Activated B cell treated with CpG ODN at 0.5 μM for 24 hours (primary cell): ENCODE data around the gene WNT7B. TPM values are rescaled to one million over a fixed set of nuclear protein-coding genes. Genes with fewer than 3 reads are reported as not detected.
"Not testable (repeated sequence)": the region's sequence is repeated elsewhere in the genome, so short reads cannot be mapped to it uniquely, and the experiment has no call there.

Source experiments
- ATAC-seq: fragments of 200-7000 bp; cut with Tn5 transposase; one replicate; pipeline ENCODE4 v1.10.0; 2021; ENCODE audit warnings: low read depth, mild to moderate bottlenecking, moderate library complexity
- CTCF ChIA-PET: fragments of 350-600 bp; sonication (Branson Sonifier 250); formaldehyde crosslinking; loops from one replicate; lab custom pipeline; 2021; ENCODE audit warnings: antibody characterized with exemption; lab: Charles Lee
- POLR2A ChIA-PET: fragments of 350-600 bp; sonication (Branson Sonifier 250); formaldehyde crosslinking; loops from one replicate; lab custom pipeline; 2021; ENCODE audit warnings: antibody characterized with exemption; lab: Charles Lee
- DNase-seq: peaks from one replicate; pipeline ENCODE4 v3.0.0; 2022
- H3K27ac Mint-ChIP-seq: one replicate; pipeline ENCODE4 v1.8.0; 2020; ENCODE audit warnings: mixed read lengths
- H3K27me3 Mint-ChIP-seq: one replicate; pipeline ENCODE4 v1.8.0; 2021; ENCODE audit warnings: mixed read lengths
- H3K36me3 Mint-ChIP-seq: one replicate; pipeline ENCODE4 v1.8.0; 2021; ENCODE audit warnings: low read depth, mixed read lengths
- H3K4me1 Mint-ChIP-seq: one replicate; pipeline ENCODE4 v1.8.0; 2021; ENCODE audit warnings: mixed read lengths
- H3K4me3 Mint-ChIP-seq: one replicate; pipeline ENCODE4 v1.8.0; 2020; ENCODE audit warnings: mild to moderate bottlenecking, mixed read lengths
- H3K9me3 Mint-ChIP-seq: one replicate; pipeline ENCODE4 v1.8.0; 2020; ENCODE audit warnings: mixed read lengths
- CTCF ChIP-seq: fragments of 200-600 bp; IDR thresholded peaks from one replicate; pipeline ENCODE4 v1.8.0; 2022; ENCODE audit warnings: antibody characterized with exemption, mild to moderate bottlenecking
- intact Hi-C: fragments of 100-400 bp; cut with micrococcal nuclease; formaldehyde crosslinking; loops from one replicate; pipeline ENCODE4 v1.15.1; 2024
- total RNA-seq: library from RNA; stranded (reverse); gene quantifications from 2 replicates; pipeline ENCODE4 v1.2.3, GENCODE V29; 2022

The WNT7B gene
- total RNA-seq, 1 donor from 2014 or later, result not detected

- peak; percentile 80 for TF ChIP-seq CTCF
- ChIA-PET POLR2A (interaction anchor here (1.2 to 2.4 kb wide), 3 partner anchors 10 to 110 kb away, joined by 5 to 31 read pairs (median 11); no protein-coding TSS in a partner anchor), CTCF (interaction anchor here (0.7 to 5.3 kb wide), 27 partner anchors 10 to 343 kb away, joined by 3 to 153 read pairs (median 4); partner anchors contain the start of gene TTC38)
- Mint-ChIP-seq H3K4me1 (peaks cover 12% of the 10 kb centered on the region), H3K27me3 (no peaks in the 10 kb centered on the region), H3K4me3 (no peak overlapping the region), H3K36me3 (no peaks in the 10 kb centered on the region), H3K27ac (no peak overlapping the region), H3K9me3 (peaks cover 5% of the 10 kb centered on the region)
- peak; percentile 84 for ATAC-seq
- intact Hi-C loops, result loop anchor here (1.0 kb wide), 1 partner anchor 110 kb away; no protein-coding TSS in a partner anchor
- DNase-seq, result peak; percentile 85
Measured at GRCh38 chr22:46006379-46007002, 29.5 kb upstream of the WNT7B start.

- H3K36me3 Mint-ChIP-seq, ATAC-seq, DNase-seq, H3K27ac Mint-ChIP-seq, intact Hi-C loops, H3K9me3 Mint-ChIP-seq, H3K27me3 Mint-ChIP-seq, H3K4me3 Mint-ChIP-seq: not testable (repeated sequence)
- peaks cover 12% of the 10 kb centered on the region for H3K4me1 Mint-ChIP-seq
- ChIA-PET CTCF (interaction anchor here (0.7 to 5.3 kb wide), 12 partner anchors 9 to 310 kb away, joined by 3 to 153 read pairs (median 5); no protein-coding TSS in a partner anchor), POLR2A (interaction anchor here (0.6 to 2.4 kb wide), 3 partner anchors 9 to 111 kb away, joined by 10 to 31 read pairs (median 11); no protein-coding TSS in a partner anchor)
Measured at GRCh38 chr22:46005116-46005705, 28.2 kb upstream of the WNT7B start.

GRCh38 chr22:46004105-46004866 lies 27.3 kb upstream of the WNT7B start:
- no peak for DNase-seq
- Mint-ChIP-seq H3K4me1 (peaks cover 12% of the 10 kb centered on the region), H3K4me3 (no peak overlapping the region), H3K9me3 (peaks cover 2% of the 10 kb centered on the region), H3K27me3 (no peaks in the 10 kb centered on the region), H3K36me3 (no peaks in the 10 kb centered on the region), H3K27ac (no peak overlapping the region)
- intact Hi-C loops, result loop anchor here (1.0 kb wide), 1 partner anchor 8 kb away; no protein-coding TSS in a partner anchor
- ATAC-seq, result peak; percentile 70
- POLR2A ChIA-PET, result interaction anchor here (0.6 to 2.4 kb wide), 3 partner anchors 9 to 112 kb away, joined by 3 to 31 read pairs (median 5); no protein-coding TSS in a partner anchor
- CTCF ChIA-PET, result interaction anchor here (0.7 to 5.3 kb wide), 4 partner anchors 8 to 116 kb away, joined by 3 to 153 read pairs (median 49); no protein-coding TSS in a partner anchor
- no peak for TF ChIP-seq CTCF

- Mint-ChIP-seq H3K27me3 (no peaks in the 10 kb centered on the region), H3K9me3 (no peaks in the 10 kb centered on the region), H3K4me1 (peaks cover 12% of the 10 kb centered on the region), H3K27ac (no peak overlapping the region), H3K4me3 (no peak overlapping the region), H3K36me3 (no peaks in the 10 kb centered on the region)
- ATAC-seq, result no peak
- ChIA-PET CTCF (interaction anchor here (0.8 kb wide), 1 partner anchor 9 kb away, joined by 3 read pairs; no protein-coding TSS in a partner anchor), POLR2A (interaction anchor here (0.6 to 1.8 kb wide), 2 partner anchors 10 to 66 kb away, joined by 3 to 5 read pairs; no protein-coding TSS in a partner anchor)
- DNase-seq, result no peak
- intact Hi-C loops, result loop anchor here (1.0 kb wide), 1 partner anchor 7 kb away; no protein-coding TSS in a partner anchor
- no peak for TF ChIP-seq CTCF
Measured at GRCh38 chr22:46003271-46004091, 26.5 kb upstream of the WNT7B start.
